ENCODE data around the gene NELFA. TPM values are rescaled to one million over a fixed set of nuclear protein-coding genes. Genes with fewer than 3 reads are reported as not detected.
"Not testable (repeated sequence)": the region's sequence is repeated elsewhere in the genome, so short reads cannot be mapped to it uniquely, and the experiment has no call there.

Gene NELFA
- polyA plus RNA-seq, 1 donor = 37.3 TPM

DNA sequence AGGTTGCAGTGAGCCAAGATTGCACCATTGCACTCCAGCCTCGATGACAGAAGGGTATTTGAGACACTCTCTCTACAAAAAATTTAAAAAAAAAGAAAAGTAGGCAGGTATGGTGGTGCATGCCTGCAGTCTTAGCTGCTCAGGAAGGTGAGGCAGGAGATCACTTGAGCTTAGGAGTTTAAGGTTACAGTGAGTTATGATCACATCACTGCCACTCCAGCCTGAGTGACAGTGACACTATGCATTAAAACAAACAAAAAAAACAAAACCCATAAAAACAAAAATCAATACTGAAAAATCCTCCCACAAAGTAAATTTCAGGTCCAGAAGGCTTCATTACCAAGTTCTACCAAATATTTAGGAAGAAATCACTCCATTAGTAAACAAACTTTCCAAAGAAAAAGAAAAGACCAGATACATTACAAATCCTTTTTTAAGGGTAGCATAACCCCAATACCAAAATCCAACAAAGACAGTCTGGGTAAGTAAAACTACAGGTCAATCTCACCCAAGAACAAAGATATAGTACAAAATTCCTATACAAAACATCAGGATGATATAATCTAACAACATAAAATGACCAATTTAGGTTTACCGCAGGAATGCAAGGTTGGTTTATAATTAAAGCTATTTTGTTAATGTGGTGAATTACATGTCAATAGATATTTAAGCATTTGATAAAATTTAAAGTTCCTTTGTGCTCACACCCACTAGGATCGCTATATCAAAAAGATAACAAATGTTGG lies 11.7 kb downstream of the NELFA start:
- peaks cover 2% of the 10 kb centered on the region for H3K36me3 ChIP-seq (ENCODE audit: control insufficient read depth, insufficient read depth, low read length)
- no peaks in the 10 kb centered on the region for H3K27me3 ChIP-seq (ENCODE audit: control insufficient read depth, insufficient read depth, low read length)
- peaks cover 6% of the 10 kb centered on the region for H3K4me1 ChIP-seq (ENCODE audit: control insufficient read depth, insufficient read depth, low read length)
- no peak for DNase-seq
- no peak overlapping the region for H3K27ac ChIP-seq (ENCODE audit: low read length)
- no peak overlapping the region for H3K4me3 ChIP-seq (ENCODE audit: low read length)
- no CpG with 5 or more reads among the region's 3 CpGs for WGBS (ENCODE audit: insufficient coverage, low lambda C conversion rate)
- peaks cover 6% of the 10 kb centered on the region for H3K9me3 ChIP-seq (ENCODE audit: control insufficient read depth, low read depth, low read length)

DNA sequence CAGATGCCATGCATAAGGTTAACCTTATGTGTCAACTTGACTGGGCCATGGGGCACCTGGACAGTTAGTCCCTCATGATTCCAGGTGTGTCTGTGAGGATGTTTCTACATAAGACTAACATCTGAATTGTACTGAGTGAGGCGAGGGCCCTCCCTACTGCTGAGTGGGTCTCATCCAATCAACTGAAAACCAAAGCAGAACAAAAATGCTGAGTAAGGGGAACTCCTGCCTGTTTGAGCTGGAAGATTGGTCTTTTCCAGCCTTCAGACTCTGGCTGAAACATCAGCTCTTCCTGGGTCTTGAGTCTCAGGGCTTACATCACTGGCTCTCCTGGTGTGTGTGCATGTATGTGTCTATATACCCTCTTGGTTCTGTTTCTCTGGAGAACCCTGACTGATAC lies 13.8 kb downstream of the NELFA start:
- Histone ChIP-seq H3K27me3 (ENCODE audit: control insufficient read depth, insufficient read depth, low read length) (no peaks in the 10 kb centered on the region), H3K4me3 (ENCODE audit: low read length) (no peak overlapping the region), H3K36me3 (ENCODE audit: control insufficient read depth, insufficient read depth, low read length) (peaks cover 20% of the 10 kb centered on the region), H3K4me1 (ENCODE audit: control insufficient read depth, insufficient read depth, low read length) (peaks cover 6% of the 10 kb centered on the region), H3K27ac (ENCODE audit: low read length) (no peak overlapping the region), H3K9me3 (ENCODE audit: control insufficient read depth, low read depth, low read length) (peaks cover 3% of the 10 kb centered on the region)
- no CpG with 5 or more reads among the region's 1 CpG for WGBS (ENCODE audit: insufficient coverage, low lambda C conversion rate)
- DNase-seq = no peak

DNA sequence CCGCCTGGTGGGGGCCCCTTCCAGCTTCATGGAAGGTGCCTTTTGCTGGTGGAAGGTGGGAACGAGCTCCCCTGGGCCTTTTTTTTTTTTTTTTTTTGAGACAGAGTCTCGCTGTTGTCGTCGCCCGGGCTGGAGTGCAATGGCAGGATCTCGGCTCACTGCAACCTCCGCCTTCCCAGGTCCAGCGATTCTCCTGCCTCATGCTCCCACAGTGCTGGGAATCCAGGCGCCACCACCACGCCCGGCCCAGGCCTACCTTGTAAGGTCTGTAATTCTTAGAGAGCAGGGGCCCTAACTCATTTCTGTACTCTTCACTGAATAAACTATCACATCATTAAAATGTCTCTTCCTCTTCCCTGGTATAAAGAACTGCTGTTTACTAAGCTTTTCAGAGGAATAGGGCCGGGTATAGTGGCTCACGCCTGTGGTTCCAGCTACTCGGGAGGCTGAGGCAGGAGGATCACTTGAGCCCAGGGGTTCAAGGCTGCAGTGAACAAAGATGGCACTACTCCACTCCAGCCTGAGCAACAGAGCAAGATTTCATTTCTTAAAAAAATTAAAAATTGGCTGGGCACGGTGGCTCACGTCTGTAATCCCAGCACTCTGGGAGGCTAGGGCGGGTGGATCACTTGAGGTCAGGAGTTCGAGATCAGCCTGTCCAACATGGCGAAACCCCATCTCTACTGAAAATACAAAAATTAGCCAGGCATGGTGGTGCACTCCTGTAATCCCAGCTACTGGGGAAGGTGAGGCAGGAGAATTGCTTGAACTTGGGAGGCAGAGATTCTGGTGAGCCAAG lies 14.9 kb downstream of the NELFA start:
- not testable (repeated sequence) for DNase-seq; H3K4me1 ChIP-seq (ENCODE audit: control insufficient read depth, insufficient read depth, low read length); H3K27ac ChIP-seq (ENCODE audit: low read length); H3K4me3 ChIP-seq (ENCODE audit: low read length); H3K9me3 ChIP-seq (ENCODE audit: control insufficient read depth, low read depth, low read length); H3K27me3 ChIP-seq (ENCODE audit: control insufficient read depth, insufficient read depth, low read length)
- WGBS (ENCODE audit: insufficient coverage, low lambda C conversion rate) = 100% methylated on average over 2 of the region's 20 CpGs
- peaks cover 30% of the 10 kb centered on the region for H3K36me3 ChIP-seq (ENCODE audit: control insufficient read depth, insufficient read depth, low read length)

- 100% methylated on average over 2 of the region's 19 CpGs for WGBS (ENCODE audit: insufficient coverage, low lambda C conversion rate)
- peaks cover 8% of the 10 kb centered on the region for H3K9me3 ChIP-seq (ENCODE audit: control insufficient read depth, low read depth, low read length)
- no peak for DNase-seq
- H3K4me3 ChIP-seq (ENCODE audit: low read length) = no peak overlapping the region
- peaks cover 3% of the 10 kb centered on the region for H3K4me1 ChIP-seq (ENCODE audit: control insufficient read depth, insufficient read depth, low read length)
- no peak overlapping the region for H3K27ac ChIP-seq (ENCODE audit: low read length)
- H3K27me3 ChIP-seq (ENCODE audit: control insufficient read depth, insufficient read depth, low read length) = no peaks in the 10 kb centered on the region
- H3K36me3 ChIP-seq (ENCODE audit: control insufficient read depth, insufficient read depth, low read length) = peaks cover 37% of the 10 kb centered on the region
These were observed 15.6 kb downstream of the NELFA start for GRCh38 chr4:1993169-1993516.

- no CpG with 5 or more reads among the region's 45 CpGs for WGBS (ENCODE audit: insufficient coverage, low lambda C conversion rate)
- no peak overlapping the region for H3K27ac ChIP-seq (ENCODE audit: low read length)
- no peak overlapping the region for H3K4me3 ChIP-seq (ENCODE audit: low read length)
- peaks cover 1% of the 10 kb centered on the region for H3K4me1 ChIP-seq (ENCODE audit: control insufficient read depth, insufficient read depth, low read length)
- DNase-seq = no peak
- no peaks in the 10 kb centered on the region for H3K27me3 ChIP-seq (ENCODE audit: control insufficient read depth, insufficient read depth, low read length)
- H3K36me3 ChIP-seq (ENCODE audit: control insufficient read depth, insufficient read depth, low read length) = peaks cover 42% of the 10 kb centered on the region
- peaks cover 8% of the 10 kb centered on the region for H3K9me3 ChIP-seq (ENCODE audit: control insufficient read depth, low read depth, low read length)
These were observed 16.2 kb downstream of the NELFA start for GRCh38 chr4:1992468-1993168.

DNA sequence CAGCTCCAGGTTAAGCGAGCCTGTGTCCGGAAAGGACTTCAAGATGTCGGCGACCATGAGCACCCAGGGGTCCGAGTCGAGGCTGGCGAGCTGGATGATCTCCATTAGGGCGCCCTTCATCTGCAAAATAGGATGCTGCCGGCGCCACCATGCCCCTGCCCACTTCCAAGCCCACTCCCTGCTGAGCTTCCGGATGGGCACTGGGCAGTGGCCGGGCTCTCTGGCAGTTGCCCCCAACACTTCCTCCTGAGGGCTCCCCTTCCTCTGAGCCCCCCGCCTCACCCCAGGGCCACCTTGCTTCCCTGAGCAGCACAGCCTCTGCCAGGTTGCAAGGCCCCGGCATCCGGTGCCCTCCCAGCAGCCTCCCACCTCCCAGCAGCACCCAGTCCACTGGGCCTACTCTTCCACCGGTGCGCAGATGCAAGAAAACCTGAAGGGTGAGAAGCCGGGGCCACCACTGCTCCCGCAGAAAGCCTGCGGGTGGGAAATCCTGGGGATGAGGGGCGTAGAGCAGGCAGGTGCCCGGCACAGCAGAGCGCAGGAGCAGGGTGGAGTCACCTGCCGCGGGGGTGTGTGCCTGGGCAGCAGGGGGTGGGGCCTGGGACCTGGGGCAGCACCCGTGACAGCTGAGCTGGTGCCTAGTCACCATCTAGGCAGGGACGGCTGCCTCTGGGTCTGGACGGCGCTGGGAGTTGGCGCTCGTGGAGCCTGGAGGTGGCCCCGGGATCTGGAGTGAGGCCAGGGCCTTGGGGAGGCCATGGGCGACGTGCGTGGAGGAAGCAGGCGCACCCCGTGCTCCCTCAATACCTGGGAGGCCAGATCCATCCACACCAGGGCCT lies 17.0 kb downstream of the NELFA start:
- WGBS (ENCODE audit: insufficient coverage, low lambda C conversion rate) = no CpG with 5 or more reads among the region's 37 CpGs
- Histone ChIP-seq H3K36me3 (ENCODE audit: control insufficient read depth, insufficient read depth, low read length) (peaks cover 49% of the 10 kb centered on the region), H3K27ac (ENCODE audit: low read length) (no peak overlapping the region), H3K4me1 (ENCODE audit: control insufficient read depth, insufficient read depth, low read length) (no peaks in the 10 kb centered on the region), H3K9me3 (ENCODE audit: control insufficient read depth, low read depth, low read length) (peaks cover 8% of the 10 kb centered on the region), H3K27me3 (ENCODE audit: control insufficient read depth, insufficient read depth, low read length) (no peaks in the 10 kb centered on the region), H3K4me3 (ENCODE audit: low read length) (no peak overlapping the region)
- DNase-seq = no peak

GRCh38 chr4:1991087-1991486 lies 17.7 kb downstream of the NELFA start:
- Histone ChIP-seq H3K4me3 (ENCODE audit: low read length) (no peak overlapping the region), H3K27me3 (ENCODE audit: control insufficient read depth, insufficient read depth, low read length) (no peaks in the 10 kb centered on the region), H3K36me3 (ENCODE audit: control insufficient read depth, insufficient read depth, low read length) (peaks cover 55% of the 10 kb centered on the region), H3K4me1 (ENCODE audit: control insufficient read depth, insufficient read depth, low read length) (no peaks in the 10 kb centered on the region), H3K27ac (ENCODE audit: low read length) (no peak overlapping the region), H3K9me3 (ENCODE audit: control insufficient read depth, low read depth, low read length) (peaks cover 8% of the 10 kb centered on the region)
- no peak for DNase-seq
- no CpG with 5 or more reads among the region's 11 CpGs for WGBS (ENCODE audit: insufficient coverage, low lambda C conversion rate)

DNA sequence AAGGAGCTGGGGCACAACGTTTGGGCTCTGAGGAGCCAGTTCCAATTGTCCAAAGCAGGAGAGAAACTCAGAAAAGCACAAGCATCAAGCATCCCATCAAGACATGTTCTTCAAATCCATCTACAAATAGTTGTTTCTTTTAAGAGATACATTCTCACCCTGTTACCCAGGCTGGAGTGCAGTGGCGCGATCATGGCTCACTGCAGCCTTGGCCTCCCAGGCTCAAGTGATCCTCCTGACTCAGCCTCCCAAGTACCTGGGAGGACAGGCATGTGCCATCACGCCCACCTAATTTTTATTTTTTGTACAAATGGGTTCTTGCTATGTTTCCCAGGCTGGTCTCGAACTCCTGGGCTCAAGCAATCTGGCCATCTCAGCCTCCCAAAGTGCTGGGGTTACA lies 18.1 kb downstream of the NELFA start:
- H3K9me3 ChIP-seq (ENCODE audit: control insufficient read depth, low read depth, low read length) = peaks cover 8% of the 10 kb centered on the region
- H3K27ac ChIP-seq (ENCODE audit: low read length) = no peak overlapping the region
- no CpG with 5 or more reads among the region's 5 CpGs for WGBS (ENCODE audit: insufficient coverage, low lambda C conversion rate)
- DNase-seq = no peak
- no peaks in the 10 kb centered on the region for H3K27me3 ChIP-seq (ENCODE audit: control insufficient read depth, insufficient read depth, low read length)
- H3K4me1 ChIP-seq (ENCODE audit: control insufficient read depth, insufficient read depth, low read length) = no peaks in the 10 kb centered on the region
- H3K4me3 ChIP-seq (ENCODE audit: low read length) = no peak overlapping the region
- peaks cover 59% of the 10 kb centered on the region for H3K36me3 ChIP-seq (ENCODE audit: control insufficient read depth, insufficient read depth, low read length)

- no peaks in the 10 kb centered on the region for H3K4me1 ChIP-seq (ENCODE audit: control insufficient read depth, insufficient read depth, low read length)
- DNase-seq = no peak
- WGBS (ENCODE audit: insufficient coverage, low lambda C conversion rate) = no CpG with 5 or more reads among the region's 10 CpGs
These were observed 18.5 kb downstream of the NELFA start for GRCh38 chr4:1990348-1990645.

More at GRCh38 chr4:1990348-1990645, 18.5 kb downstream of the NELFA start:
- Histone ChIP-seq H3K27ac (ENCODE audit: low read length) (no peak overlapping the region), H3K9me3 (ENCODE audit: control insufficient read depth, low read depth, low read length) (peaks cover 8% of the 10 kb centered on the region), H3K4me3 (ENCODE audit: low read length) (no peak overlapping the region), H3K27me3 (ENCODE audit: control insufficient read depth, insufficient read depth, low read length) (no peaks in the 10 kb centered on the region), H3K36me3 (ENCODE audit: control insufficient read depth, insufficient read depth, low read length) (peaks cover 63% of the 10 kb centered on the region)

Measured in large intestine (tissue), 3 donors.